Eye (tissue), 1 donor: ENCODE data around the gene PSMB5.
"Not testable (repeated sequence)": the region's sequence is repeated elsewhere in the genome, so short reads cannot be mapped to it uniquely, and the experiment has no call there.

Source experiments
- DNase-seq: peaks from one replicate; pipeline ENCODE4 v3.0.0-alpha.2; 2015

PSMB5 gene

DNA sequence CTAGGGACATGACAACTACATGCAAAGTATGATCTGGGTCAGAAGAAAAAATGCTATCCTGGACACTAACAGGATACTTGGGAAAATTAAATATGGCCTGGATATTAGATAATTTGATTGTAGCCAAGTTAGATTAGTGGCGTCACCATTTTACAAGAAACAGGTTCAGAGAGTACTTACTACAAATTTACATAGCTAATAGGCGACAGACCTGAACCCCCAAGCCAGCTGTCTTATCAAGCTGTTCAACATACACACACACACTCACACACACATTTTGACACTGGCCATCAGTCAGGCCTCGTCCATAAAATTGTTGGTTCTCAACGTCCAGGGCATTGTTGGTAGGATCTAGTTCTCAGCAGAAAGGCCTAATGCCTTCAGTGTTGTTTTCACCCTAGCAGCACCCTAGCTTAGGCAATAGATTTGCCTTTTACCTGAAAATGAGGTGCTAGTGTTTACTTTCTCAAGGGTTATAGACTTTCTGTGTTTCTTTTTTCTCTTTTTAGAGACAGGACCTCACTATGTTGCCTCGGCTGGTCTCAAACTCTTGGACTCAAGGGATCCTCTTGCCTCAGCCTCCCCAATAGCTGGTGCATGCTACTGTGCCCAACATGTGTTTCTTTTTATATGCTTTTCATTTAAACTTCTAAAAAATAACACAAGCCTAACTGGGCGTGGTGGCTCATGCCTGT, 21.5 kb downstream of the PSMB5 start:
- DNase-seq = no peak

DNA sequence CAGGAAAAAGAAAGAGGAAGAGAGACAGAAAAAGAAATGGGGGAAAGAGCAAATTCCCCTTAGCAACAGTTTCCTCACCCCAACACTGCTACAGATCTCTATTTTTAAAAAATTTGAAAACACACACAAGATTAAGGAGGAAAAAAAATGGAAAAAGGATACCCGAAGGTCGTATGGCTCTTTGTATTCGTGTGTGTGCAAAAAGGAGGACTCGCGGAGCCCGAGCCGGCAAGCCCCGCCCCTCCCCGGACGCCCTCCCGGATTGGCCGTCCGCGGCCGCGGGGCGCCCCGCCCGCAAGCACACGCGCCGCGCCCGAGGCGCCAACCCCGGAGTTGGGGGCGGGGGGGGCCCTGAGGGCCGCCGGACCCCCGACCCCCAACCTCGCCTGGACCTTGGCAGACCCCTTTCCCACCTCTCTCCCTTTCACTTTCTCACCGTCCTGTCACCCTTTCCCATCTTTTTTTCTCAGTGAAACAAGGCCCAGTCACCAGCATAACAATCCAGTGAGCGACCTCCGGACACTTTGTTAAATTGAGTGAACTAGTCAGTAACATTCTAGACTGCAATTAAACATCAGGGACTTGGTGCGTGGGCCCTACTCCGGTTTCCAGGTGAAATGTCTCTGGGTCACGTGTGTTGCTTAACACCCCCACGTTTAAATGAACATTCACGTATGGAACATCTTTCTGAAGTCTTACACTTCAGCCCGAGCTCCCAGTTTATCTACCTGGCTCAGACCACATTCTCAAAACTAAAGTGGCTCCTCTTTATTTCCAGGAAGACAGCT, 24.6 kb downstream of the PSMB5 start, which contains the start of gene C14orf93:
Gene C14orf93, minus strand, starts transcription at position 205 of the 788 bp plus-strand sequence. CDS start 11,120 bp downstream, outside the sequence.
- peak; percentile 88 for DNase-seq

DNA sequence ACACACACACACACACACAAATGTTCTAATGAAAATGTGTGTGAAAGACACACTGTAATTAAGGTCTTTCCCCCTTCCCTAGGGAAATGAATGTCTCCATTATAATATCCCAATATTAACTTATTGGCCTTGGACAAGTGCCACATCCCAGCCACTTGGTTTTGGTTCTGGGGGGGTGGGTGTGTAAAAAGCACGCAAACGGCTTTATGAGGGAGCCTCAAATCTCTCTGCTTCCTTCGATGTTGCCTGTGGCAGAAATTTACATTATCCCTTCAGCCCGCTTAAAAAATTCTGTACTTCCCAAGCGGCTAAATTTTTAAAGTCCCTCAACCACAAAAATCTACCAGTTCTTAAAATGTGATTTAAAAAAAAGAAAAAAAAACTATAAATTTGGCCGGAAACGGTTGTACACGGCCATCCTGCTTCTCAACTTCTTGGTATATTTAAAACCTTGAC, 25.2 kb downstream of the PSMB5 start:
- no peak for DNase-seq

DNA sequence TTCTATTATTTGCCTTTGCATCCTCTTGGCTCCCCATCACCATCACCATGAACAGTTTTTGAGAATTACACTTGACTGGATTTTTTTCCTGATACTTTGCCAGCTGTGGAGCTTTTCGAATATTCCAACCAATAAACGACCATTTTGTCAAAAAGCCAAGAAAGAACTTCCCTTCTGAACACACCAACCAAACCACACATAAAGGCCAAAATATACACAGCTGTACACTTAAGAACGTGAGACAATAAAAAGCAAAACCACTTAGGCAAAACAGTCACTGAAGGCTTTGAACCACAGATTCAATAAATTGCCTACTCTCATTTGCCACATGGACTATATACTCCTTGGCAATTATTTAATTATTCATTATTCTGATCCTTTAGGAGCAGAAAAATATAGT, 25.9 kb downstream of the PSMB5 start:
- DNase-seq = peak; percentile 18

DNA sequence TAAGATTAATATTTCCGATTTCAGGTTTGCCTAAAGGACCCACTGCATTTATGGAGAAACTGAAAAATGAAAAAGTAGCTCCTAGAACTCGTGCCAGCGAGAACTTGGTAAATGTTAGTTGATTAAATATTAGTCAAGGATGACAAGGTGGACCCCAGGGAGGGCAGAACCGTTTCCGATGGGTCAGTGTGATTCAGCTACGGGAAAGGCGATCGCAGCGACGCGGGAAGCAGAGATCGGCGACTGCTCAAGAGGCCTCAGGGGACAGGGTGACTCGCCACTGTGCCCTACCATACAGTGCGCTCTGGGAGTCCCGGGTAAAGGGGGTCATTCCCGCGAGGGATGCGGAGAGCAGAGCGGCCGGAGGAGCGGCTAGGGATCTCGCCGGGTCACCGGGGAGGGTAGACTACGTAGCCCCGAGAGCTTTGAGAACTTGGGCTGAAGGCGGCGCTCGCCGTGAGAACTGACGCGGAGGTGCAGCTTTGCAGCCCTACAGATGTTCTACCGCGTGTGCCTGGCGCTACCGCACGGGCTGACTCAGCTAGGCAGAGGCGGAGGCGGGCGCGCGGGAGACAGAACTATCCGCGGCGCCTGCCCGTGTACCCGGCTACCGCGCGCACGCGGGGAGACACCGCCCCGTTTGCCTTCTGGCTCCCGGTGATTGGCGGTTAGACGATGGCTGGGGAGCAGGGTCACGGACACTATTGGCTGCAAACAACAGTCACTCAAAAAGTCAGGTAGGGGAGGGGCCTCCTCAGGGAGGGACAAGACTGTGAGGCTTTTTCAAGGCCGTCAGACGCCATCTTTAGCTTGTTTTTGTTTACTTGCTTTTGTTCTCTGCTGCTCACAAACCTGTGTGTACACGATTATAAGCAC, 27.9 kb downstream of the PSMB5 start:
- peak; percentile 99 for DNase-seq

DNA sequence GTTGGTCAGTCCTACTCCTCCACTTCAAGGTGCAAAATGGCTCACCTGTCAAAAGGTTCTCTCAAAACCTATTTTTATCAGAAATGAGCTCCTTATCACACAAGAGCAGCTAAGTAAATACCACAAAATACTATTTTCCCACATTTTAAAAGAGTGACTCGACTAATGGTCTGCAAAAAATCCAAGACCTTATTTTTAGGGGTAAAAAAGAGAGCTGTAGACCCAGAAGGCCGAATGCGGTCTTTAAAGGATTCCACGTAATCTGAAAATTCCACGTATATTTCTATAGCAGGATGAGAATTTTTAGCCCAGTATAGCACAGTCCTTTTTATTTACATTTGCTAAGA, 28.5 kb downstream of the PSMB5 start:
- DNase-seq = no peak

DNA sequence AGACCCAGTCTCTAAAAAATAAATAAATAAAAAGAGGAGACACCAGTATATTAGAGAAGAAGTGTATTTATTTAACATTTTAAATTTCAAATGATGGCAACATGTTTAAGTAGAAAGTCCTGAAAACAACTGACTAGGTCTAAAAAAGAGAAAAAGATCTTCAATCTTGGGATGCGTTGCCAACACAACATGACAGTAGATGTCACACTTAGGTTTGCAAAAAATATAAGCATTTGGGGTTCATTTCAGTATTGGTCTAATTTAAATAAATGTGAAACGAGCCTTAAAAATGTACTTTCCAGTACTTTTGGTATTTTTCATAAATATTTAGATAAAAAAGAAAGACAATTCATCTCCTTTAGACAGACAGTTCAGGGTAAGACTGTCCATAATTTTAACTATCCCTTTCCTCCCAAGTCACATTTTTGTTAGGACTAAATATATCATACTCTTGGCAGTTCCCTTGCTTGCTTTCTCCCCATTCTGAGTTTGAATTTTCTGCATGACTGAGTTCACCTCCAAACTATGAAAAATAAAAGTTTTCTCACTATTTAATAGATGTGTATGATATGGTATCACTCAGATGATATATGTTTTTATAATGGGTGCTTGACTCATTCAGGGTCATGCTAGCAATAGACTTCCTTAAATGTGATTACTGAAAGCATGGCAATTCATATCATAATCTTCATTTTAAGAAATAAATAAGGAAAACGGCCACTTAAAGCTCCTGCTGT, 29.1 kb downstream of the PSMB5 start:
- DNase-seq = no peak

DNA sequence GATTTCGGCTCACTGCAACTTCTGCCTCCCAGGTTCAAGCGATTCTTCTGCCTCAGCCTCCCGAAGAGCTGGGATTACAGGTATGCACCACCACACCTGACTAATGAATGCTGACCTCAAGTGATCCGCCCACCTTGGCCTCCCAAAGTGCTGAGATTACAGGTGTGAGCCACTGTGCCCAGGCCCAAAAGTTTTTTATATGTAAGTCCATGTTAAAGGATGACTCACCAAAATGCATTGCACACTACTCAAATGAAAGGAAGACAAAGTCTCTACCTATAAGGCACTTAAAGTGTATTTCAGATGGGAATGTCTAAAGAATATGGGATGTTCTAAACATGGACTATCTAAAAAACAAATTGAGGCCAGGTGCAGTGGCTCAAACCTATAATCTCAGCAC, 30.4 kb downstream of the PSMB5 start:
- DNase-seq = not testable (repeated sequence)

DNA sequence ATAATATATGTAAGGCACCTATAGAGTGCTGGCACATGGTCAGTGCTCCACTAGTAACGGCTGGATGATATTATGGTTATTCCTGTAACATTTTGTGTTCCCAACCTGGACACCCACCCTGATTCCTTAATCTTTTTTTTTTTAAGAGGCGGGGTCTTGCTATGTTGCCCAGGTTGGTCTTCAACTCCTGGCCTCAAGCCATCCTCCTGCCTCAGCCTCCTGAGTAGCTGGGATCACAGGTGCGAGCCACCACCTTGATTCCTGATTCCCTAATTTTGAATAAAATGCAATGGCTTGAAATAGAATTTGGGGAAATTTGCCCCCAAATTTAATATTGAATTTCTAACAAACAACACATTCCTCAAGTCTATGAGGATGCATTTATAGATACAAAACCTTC, 32.1 kb downstream of the PSMB5 start:
- no peak for DNase-seq

DNA sequence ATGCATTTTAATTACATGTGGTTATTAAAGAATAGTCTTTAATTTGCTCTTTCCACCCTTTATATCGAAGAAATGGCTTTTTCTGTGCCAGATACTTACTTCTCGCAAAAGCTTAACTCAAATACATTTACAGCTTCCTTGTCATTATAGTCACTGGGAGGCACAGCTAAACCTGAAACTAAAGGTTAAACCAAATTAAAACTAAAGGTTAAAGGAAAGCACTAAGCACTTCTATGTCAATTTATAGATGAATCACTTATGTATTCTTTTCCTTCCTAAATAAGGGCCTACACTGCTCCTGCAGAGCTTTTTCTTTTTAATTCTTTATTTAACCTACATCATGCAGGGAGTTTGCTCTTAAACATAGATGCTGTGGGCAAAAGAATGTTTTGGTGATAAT, 33.8 kb downstream of the PSMB5 start:
- no peak for DNase-seq

DNA sequence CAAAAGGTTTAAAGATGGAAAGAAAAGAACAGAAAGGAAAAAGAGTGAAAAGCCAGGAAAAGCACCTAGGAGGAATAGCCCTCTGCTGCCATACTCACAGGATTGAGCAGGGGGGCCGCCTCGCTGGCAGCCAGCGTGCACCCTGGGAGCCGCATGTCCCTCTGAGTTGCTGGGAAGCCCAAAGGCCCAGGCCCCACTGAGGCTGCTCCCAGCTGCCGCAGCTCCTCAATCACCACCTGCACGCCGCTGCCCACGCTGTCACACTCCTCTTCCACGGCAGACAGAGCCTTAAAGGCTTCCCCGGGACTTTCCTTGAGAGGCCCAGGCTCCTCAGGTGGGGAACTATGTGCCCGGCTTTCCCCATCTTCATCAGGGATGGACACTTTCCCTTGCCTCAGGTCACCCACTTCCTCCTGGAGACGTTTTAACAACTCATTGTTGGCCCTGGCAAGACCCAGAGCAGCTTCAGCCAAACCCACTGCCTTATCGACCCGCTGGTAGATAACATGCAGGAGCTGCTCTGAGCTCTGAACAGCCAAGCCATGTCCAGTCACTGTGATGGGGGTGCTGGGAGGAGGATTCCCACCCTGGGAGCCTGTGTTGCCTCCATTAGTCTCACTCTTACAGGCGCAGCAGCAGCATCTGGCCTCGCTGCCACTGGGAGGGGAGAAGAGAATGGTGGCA, 36.2 kb downstream of the PSMB5 start:
- no peak for DNase-seq

DNA sequence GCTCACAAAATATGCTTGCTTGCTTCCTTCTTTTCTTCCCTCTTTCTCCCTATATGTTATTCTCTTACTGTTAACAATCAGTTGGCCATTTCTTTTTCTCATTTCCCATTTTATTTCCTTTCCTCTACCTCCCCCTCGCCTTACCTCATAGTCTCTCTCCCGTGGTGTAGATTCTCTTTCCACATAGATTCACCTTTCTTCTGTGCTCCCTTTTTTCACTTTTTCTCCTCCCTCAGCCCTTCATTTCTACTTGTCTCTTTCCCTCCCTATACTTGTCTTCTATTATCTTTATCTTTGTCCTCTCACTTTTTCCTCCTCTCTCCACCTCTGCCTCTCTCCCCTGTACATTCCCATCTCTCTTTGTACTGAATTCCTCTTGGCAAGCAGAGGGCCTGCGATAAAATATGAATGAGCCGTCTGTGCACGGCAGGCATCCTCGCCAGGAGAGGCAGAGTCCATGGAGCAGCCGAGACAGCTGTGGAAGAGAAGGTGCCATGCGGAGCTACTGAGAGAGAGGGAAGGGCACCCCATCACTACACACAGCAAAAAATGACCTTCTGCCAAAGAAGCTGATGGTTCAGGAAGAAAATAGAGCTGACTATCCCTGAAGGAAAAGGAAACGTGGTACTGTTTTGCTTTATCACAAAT, 36.9 kb downstream of the PSMB5 start:
- DNase-seq = peak; percentile 51

DNA sequence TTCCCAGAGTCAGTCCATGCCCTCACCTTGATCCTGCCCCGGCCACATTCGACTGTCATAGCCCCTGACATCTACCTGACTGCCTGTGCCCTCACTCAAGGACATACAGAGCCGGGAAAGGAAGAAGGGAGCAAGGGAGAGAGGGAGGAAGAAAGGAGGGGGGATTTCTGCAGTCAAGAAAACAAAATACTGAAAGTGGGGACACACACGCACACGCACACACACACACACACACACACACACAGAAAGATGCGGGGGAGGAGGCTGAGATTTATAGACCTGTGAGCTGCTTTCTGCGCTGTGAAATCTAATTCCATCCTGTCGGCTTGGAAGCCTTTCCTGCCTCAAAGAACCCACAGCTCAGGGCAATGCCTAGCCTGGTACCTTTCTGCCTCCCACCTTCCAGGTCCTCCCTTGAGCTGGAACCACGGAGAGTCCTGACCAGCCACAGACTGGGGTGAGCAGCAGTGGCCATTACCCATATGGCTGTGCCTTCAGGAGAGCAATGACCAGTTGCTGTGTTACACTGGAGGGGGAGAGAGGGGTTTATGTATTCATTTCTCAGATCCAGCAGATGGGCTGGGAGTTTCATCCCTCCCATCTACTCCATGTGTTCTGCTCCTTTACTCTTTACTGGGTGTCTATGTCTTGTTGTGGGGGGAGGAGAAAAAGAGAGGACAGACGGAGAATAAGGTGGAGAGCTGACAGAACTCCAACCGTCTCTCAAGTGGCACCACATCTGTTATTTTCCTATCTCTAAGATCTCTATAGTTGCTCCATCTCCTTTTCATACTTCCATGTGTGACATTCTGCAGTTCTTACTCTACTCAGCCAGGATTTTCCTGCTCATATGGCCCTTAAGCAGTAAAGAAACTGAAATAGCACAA, 37.7 kb downstream of the PSMB5 start:
- DNase-seq = no peak

DNA sequence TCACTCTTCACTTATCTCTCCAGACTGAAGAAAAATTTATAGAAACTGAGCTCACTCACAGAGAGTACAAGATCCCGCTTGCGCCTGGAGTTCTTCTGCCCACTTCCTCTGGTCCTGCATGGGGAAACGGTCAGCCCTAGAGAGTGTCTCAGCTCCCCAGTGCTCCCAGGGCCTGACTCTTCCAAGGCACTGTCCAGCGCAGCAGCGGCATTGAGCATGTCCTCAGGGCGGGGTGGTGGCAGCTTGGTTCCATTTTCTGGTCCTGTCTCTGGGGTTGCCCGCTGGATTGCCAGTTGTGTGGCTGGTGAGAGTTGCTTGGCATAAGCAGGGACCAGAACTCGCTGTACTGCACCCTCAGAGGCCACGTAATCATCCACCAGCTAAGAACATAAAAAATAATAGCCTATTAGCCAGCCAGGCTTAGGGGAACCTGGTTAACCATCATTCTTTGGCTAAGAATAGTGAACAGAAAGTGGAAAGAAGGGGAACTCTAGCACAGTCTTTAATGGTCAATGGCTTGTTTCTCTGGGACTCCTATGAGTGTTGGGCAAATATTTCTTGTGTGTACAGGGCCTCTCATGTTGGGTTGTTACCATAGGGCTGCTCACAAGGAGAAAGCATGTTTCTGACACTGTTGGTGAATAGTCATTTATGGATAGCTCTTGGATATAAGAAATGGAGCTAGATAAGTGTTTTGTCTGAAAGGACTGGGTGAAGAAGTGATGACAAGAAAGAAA, 38.6 kb downstream of the PSMB5 start:
- DNase-seq = no peak

DNA sequence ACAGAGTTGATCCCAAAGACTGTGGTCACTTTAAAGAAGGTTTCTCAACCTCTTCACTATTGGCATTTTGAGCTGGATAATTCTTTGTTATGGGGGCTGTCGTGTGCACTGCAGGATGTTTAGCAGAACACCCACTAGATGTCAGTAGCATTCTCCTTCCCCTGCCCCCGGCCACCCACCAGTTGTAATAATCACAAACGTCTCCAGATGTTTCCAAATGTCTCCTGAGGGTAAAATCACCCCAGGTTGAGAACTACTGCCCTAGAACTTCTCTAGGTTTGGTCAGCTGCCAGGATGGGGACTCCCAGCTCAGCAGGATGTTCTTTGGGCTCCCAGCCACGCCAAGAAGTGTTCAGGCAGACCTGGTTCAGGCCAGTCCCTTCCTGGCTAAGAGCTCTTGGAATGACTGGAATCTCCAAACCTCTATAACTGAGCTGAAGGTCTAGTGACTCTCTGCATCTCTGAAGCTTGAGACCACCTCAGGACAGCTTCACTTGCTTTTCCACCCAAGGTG, 39.9 kb downstream of the PSMB5 start:
- DNase-seq = peak; percentile 74

DNA sequence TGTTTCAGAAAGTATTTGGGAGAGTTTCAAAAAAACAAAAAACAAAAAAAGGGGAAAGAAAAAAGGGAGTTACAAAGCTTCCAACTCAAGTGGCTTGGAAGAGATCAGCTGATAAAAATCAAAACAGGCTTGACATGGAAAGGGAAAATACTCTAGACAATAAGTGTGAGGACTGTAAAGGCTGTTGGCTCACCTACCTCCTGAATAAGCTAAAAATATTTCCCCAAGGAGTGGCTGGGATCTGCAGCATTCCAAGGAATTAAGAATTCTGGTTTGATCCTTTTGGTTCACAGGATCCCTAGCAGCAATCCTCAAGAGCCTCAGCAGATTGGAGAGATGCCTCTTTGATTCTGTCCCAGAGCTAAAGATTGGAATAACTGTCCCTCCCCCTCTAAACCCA, 41.2 kb downstream of the PSMB5 start:
- DNase-seq = no peak

DNA sequence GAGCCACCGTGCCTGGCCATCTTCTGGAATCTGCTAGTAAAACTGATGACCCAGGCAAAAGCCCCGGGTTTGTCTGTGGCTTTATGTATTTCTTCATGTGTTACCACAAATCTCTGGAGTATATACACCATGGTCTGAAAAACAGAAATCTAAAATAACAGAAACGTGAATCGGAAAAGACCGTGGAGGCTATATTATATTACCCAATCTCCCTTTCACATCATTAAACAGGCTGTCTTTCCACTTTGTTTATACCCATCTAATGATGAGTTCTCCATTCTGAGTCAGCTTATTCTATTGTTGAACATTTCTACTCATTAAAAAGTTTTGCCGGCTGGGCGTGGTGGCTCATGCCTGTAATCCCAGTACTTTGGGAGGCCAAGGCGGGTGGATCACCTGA, 42.8 kb downstream of the PSMB5 start:
- no peak for DNase-seq

DNA sequence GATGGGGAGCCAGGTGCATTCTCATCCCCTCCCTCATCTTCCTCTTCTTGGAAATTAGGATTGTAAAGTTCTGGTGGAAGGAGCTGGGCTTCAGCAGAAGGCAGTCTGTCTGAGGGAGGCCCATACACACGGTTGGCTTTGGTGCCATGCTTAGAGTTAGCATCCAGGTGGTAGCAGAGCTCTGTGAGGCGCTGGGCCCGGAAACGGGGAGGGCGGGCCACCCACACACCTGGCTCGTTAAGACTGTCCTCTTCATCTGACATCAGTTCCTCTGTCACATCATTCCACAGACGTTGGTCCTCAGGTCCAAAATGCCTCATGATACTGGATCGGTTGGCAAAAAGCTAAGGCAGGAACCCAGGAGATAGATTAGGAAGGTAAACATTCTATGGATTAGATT, 47.4 kb downstream of the PSMB5 start:
- DNase-seq = no peak

DNA sequence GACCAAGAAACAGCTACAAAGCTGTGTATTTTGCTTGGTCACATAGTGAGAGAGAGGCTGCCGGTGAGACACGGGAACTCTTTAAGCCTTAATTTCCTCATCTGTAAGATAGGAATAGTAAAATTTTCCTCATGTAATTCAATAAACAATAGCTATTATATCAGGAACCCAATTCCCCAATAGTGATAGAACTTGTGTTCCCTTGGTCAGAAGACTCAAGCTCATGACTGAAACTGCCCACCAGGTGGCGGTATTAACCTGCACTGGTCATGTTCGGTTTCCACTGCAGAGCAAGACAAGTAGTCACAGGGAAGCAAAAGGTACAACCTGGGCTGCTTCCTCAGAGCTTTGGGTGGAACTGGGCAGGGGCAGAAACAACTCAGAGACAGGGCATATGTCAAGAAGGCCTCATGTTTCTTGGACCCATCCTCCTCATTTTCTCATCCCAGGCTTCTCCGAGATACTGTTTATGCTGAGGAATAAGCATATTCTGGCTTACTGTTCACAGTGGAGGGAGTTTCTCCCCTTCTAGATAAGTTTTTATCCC, 48.1 kb downstream of the PSMB5 start:
- peak; percentile 96 for DNase-seq
